GM21360 (cell line): ENCODE measurements around the gene CYBC1.
A peak's percentile ranks its signal among the peaks of the same experiment; 100 is the strongest.

Experiments used
- ATAC-seq: cut with Tn5 transposase; IDR thresholded peaks from one replicate; pipeline ENCODE4 v1.9.1; 2021; ENCODE audit warnings: mild to moderate bottlenecking, moderate library complexity; ENCODE audit not compliant: unreplicated experiment

Gene CYBC1

DNA sequence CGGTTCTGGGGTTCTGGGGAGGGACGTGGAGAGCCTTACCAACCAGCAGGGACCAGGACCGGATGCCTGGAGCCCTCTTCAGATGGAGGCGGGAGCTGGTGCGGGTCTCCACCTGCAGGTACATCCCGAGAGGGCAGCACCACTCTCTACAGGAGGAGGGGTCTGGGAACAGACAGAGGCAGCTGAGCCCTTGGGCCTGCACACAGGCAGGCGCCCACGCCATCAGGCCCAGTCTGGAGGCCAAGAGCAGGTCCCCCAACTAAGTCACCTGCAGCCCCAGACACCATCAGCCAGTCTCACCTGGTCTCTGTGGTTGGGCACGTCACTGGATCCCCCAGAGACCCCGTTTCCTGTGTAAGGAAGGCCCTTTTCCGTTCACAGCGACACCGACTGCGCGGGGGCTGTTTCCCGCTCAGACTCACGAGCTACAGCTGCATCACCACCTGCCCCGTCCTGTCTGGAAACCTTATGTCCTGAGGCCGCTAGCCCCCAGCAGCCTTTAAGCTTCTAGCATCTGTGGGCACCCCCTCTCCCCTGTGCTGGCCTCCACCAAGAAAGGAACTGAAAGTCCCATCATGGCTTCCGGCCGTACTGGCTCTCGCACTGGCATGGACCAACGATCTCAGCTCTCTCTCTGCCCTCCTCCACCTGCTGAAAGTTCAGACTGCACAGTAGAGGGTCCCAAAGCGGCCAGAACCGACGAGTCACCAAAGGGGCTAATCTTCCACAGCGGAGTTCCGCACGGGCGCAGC lies 1.2 kb downstream of the CYBC1 start:
- peak; percentile 40 for ATAC-seq

DNA sequence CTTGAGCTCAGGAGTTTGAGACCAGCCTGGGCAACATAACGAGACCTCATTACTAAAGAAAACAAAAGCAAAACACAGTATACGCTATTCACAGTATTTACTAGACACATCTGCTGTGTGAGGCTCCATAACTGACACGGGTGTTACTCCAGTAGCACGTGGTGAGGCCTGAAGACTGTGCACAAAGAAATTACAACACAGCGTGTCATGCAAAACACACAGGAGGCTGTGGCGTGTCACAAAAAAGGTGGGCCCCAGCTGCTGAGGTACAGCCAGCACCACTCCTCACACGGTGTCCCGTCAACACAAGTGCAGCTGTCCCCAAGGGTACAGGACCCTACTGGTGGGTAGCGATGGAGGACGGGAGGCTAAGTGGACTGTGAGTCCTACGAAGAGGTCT lies 2.7 kb downstream of the CYBC1 start:
- no peak for ATAC-seq

DNA sequence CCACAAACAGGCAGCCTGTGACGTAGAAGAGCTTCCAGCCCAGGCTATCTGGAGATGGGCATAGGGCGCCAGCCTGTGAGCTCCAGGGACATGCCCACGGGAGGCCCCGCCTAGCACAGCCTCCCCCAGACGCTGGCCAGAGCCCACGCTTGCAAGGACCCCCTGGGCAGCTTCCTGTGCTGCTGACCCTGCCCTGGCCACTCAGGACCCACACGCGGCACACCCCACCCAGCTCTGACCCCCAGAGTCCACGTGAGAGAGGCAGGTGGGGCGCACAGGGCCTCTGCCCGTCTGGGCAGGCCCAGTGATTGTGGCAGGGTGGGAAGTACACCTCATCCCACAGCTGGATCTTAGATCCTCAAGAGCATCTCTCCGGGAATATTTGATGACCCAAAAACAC lies 3.9 kb downstream of the CYBC1 start:
- no peak for ATAC-seq

DNA sequence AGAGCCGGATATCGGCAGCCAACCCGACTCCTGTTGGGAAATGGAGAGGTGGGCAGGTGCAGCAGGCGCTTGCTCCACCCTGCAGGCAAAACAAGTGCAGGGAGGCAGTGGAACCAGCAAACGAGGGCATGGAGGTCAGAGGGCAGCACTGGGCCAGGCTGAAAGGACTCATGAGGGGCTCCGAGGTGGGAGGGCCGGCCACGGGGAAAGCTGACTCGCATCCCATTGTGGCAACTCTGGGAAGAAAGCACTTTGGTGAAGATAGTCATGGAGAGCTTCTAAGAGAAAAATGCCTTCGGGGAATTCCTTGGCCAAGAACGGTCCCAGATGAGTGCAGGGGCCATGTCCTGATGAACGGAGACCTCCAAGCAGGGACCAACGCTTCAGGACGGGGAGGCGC lies 4.4 kb downstream of the CYBC1 start:
- ATAC-seq, result no peak

DNA sequence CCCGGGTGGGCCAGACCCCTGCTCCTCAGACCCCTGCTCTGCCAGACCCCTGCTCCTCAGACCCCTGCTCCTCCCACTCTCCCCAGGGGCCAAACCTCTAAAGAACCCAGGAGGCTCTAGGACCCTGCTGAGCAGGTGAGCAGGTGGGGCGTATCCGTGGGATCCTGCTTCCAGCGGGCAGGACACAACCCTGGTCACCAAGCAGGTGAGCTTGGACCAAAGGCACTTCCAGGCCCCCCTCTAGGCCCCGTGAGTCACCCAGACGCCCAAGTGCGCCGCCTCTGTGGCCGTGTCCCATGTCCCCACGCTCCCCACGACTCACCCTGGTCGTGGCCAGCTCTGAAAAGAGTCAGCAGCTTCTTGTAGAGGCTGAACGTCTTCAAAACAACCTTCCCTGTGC lies 5.0 kb downstream of the CYBC1 start:
- no peak for ATAC-seq

DNA sequence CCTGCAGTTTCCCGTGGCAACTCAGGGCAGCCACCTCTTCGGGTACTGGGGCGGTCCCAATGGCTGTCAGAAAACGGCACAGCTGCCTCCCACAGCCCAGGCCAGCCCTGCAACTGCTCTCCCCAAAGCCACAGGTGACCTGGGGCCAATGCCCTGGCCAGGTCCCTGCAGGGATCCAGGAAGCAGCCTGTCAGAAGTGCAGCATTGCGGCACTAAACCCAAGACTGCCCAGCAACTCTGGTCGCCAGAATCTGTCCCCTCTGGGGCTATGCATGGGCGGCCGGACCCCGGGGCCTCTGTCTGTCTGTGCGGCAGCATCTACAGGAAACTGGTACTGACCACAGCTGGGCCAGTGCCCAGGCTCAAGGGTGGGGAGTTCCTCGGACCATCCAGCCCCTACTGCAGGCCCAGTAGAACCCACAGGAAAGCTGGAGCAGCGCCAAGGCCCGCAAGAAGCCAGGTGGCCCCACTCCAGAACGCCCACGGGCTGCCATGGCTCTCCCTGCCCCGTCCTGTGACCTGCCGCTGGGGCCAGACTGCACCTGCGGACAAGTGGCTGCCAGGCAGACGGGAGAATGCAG lies 5.5 kb downstream of the CYBC1 start:
- ATAC-seq, result no peak

DNA sequence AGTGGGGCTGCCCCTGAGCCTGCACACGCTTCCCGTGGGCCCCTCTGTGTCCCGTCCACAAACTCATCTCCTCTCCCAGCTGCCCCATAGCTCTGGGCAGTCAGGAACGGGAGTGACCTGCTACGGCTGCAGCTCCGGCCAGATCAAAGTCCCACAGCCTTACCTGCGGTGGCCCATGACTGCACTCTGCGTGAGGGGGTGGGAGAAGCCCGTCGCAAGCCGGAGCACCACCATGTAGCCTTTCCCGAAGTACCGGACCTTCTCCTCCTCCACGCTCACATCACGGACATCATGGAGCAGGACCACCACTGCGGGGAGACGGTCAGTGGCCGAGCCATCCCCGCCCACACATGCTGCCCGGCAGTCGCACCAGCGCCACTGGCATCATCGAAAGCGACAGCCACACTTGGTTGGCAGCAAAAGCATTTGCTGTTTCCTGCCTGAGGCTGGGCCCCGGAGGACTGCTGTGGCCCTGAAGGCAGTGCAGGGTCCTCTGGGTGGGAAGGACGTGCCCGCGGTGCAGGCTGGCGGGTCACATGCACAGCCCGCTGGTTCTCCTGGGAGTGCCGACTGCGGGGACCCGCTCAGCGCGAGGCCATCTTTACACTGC lies 6.2 kb downstream of the CYBC1 start:
- no peak for ATAC-seq

DNA sequence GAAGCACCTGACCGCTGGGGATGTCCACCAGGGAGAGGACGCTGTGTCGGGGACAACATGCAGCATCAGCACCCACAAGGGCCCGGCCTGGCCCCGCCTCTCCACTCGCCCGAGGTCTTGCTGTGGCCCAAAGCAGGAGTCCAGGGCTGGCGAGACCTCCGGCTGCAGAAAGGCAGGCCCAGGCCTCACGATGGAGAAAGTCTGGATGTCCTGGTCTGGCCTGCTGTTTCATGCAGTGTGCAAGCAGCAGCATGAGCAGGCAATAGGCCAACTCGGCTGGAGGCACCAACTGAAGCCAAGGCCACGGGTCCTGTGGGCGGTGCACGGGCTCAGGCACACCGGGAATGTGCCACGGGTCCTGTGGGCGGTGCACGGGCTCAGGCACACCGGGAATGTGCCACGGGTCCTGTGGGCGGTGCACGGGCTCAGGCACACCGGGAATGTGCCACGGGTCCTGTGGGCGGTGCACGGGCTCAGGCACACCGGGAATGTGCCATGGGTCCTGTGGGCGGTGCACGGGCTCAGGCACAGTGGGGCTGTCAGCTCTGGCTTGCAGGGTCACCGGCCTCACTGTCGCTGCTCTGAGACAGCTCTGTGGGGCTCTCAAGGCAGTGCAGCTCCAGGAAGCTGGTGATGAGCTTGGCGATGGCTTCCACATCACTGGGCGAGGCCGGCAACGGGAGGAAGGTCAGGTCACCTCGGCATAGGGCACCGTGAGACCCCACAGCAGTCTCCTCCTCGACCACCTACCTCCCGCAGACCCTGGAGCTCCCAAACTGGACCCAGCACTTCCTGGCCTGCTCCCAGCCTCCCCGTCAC lies 6.9 kb downstream of the CYBC1 start:
- no peak for ATAC-seq

DNA sequence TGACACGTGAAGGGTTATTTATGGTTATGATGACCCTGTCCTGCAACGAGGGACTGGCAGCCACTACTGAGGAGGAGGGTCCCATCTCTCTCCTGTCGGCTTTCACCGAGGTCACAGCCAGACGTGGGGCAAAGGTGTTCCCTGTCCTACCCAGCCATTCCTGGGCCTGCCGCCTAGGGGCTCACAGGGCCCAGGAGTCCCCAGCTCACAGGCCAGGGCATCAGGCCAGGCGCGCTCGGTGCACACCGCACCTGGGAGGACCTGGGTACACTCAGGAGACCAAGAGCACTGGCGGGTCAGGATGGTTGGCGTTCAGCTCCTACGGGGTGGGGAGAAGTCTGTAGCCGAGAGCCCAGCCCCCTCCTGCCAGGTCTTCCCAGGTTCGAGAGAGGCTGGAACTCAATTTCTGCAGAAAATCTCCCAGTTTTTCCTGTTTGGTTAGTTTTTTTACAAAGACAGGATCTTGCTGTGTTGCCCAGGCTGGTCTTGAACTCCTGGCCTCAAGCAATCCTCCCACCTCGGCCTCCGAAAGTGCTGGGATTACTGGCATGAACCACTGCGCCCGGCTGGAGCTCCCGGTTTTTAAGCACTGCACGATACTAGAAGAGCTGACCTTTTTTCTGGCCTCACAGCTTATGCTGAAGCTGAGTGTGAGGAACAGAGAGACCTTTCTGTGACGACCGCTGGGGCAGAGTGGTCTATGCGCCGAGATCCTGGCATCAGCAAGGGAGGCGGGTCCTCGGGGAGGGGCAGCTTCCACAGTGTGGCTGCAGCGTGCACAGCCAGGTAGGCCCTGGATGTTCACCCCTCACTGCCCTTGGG lies 7.7 kb downstream of the CYBC1 start:
- no peak for ATAC-seq

DNA sequence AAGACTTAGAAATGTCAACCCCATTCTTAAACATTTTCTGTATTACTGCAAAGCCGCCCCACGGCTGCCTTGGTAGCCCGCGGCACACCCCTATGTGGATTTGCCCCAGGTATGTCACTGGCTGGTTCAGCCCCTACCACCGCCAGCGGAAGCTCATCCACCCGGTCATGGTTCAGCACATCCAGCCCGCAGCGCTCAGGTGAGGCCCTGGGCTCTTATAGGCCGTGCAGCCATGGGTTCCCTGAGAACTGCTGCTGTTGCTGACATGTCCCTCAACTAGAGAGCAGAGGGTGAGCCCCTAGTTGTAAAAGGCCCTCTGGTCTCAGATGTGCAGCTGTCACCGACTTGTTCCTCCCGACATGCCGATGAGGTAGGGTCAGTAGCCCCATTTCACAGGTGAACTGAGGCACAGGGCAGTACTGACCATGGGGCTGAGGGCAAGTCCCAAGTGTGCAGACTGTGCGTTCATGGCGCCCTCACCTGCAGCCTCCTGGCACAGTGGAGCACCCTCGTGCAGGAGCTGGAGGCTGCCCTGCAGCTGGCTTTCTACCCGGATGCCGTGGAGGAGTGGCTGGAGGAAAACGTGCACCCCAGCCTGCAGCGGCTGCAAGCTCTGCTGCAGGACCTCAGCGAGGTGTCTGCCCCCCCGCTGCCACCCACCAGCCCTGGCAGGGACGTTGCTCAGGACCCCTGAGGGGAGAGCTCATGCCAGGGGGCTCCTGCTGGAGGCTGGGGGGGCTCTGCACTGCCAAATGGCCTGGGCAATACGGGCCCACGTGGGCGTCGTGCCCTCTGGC lies 8.7 kb downstream of the CYBC1 start:
- ATAC-seq, result no peak

DNA sequence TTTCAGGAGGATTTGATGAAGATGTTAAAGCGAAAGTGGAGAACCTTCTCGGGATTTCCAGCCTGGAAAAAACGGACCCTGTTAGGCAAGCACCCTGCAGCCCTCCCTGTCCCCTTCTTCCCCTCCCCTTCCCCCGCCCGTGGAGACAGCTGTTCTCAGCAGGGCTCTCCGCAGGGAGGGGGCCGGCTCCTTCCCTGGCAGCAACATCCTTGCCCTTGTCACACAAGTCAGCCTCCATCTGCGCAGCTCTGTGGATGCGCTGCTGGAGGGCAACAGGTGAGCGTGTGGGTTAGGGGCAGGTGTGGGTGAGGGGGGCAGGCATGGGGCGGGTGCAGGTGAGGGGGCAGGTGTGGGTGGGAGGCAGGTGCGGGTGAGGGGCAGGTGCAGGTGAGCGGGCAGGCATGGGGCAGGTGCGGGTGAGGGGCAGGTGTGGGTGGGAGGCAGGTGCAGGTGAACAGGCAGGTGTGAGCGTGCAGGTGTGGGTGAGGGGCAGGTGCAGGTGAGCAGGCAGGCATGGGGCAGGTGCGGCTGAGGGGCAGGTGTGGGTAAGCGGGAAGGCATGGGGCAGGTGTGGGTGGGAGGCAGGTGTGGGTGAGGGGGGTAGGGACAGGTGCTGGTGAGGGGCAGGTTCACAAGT lies 9.4 kb downstream of the CYBC1 start:
- no peak for ATAC-seq

DNA sequence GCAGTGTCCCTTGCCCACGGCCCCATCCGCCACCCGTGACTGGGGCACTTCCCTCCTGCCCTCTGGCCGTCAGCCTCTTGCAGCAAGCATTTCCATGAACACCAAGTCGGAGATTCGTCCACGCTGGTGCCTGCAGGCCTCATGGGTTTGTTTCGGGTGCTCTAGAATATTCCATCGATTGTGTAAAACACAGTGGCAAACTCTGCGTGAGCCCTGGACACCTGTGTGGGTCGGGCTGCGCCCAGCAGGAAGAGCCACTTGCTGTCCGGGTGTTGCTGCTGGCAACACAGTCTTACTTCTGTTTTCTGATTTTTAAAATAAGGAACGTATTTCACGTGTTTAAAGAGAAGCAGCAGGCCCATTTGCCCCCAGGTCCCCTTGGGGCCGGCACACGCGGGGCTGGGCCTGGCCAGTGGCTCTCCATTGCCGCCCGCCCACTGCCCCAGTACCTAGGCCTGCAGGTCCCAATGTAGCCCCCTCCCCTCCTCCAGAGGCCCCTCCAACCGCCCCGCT lies 10.0 kb downstream of the CYBC1 start:
- no peak for ATAC-seq

DNA sequence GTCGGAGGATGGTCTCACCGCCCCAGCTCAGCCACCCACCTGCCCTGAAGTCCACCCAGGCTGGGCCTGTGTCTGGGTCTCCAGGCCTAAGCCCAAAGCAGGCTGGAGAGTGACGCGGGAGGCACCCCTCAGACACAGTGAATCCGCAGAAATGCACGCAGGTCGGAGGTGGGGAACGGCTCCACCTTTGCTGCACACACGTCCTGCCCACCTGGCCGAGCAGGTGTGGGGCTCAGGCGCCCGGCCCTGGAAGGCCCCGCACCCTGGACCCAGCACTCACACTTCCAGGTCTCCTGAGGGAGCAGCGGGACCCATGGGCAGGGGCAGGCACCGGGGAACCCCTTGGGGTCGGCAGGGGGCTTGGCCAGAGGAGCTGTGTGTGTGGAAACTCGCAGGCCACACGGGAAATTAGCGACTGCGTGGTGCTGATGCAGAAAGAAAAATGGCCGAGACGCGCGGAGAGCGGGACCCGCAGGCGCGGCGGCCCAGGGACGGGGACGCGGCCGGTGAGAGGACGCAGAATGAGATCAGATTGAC lies 10.7 kb downstream of the CYBC1 start:
- ATAC-seq, result no peak

DNA sequence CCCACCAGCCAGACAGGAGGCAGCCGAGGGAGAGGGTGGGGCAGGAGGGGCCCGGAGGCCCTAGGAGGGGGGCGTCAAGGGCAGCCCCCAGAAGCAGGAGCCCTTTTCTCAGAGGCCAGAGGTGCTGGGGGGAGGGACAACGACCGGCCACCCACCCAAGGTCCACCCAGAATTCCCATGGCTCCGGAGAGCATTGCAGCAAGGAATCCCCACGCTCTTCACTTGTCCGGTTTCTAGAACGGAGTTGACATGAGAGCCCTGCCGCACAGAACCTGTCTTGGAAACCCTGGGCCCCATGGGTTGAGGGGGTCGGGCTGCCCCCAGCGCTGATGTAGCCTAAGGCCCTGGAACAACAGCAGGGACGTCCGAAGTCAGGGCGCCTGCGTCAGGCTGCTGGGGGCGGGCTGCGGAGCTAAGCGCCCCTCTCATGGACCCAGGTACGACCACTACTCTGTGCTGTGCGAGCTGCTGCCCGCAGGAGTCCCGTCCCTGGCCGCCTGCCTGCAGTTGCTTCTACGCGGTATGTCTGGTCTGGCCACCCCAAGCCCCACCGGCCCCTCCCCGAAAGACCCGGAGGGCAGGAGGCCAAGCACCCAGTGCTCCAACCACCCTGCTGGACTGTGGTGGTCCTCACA lies 11.2 kb downstream of the CYBC1 start:
- ATAC-seq, result no peak

DNA sequence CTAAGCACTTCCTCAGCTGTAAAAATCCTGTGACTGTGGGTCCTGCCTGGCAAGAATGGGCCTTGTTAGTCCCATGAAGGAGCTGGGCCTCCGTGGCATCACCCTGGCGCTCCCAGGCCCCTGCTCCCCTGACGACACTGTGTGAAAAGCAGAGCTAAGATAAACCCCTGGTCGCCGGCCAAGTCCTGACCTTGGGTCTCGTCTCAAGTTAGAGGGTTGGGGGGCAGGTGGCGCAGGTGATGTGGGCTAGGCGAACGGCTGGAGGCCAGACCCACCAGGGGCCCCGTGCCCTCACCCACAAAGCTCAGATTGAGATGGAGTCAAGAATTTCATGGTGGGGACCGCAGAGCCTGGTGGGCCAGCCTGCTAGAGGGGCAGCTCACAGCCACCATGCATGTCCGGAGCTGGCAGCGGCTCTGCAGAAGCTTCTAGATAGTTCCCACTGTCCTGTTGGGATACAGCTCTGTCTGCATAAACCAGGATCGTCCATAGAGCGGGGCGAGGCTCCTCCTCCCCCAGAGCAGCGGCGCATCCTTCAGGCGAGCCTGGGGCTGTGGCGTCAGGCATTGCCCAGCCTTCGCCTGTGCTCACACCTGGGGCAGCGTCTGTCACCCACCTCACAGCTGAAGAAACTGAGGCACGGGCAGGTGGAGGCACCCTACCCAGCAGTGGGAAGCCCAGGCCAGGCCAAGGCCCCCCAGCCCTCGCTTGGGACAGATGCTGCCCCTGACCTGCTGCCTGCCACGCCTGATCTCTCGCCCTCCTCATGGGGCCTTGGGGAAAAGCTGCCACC lies 12.0 kb downstream of the CYBC1 start:
- no peak for ATAC-seq

DNA sequence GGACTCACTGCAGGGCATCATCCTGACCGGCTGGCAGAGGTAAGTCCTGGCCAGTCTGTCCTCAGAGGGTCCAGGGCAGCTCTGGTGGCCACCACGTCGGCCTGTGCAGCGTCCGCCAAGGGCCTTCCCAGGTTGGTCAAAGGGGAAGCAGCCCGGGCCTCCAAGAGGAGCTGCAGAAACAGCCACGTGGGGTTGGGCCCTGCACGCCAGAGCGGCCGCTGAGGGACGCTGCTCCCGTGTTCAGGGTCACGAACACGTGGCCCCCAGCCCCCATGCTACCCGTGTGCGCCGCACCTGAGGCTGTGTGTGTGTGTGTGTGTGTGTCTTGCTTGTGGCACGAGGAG lies 13.3 kb downstream of the CYBC1 start:
- no peak for ATAC-seq

DNA sequence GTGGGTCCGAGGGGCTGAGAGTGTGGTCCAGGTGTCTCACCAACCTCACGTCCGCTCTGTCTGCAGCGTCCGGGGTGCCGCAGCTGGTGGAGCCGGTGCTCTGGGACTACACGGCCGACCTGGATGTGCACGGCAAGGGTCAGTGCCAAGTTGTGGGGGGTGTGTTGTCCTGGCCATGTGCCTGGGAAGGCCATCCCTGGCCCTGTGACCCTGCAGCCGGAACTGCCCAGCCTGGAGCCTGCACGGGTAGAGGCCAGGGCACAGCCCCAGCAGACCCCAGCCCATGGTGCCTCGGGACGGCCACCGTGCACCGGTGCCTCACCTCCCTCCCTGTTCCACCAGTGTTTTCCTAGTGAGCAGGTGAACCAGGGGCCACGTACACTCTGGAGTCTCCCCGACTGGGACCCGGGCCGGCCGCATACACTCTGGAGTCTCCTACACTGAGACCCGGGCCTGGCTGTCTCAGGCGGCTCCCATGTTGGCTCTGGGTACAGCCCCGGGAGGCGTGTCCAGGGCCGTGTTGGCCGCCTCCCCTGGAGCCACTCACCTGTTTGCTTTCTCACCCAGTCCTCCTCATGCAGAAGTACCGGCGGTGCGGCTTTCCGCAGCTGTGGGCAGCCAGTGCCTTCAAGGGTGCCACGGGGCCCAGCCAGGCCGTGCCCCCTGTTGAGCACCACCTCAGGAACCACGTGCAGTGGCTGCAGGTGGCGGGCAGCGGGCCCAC lies 13.8 kb downstream of the CYBC1 start:
- no peak for ATAC-seq
